DND-41 (cell line): ENCODE measurements around the gene CEP131.

Source experiments
- ATAC-seq: fragments of 200-7000 bp; cut with Tn5 transposase; 3 replicates; pipeline ENCODE4 v1.9.1; 2021; ENCODE audit warnings: low read depth; ENCODE audit not compliant: insufficient read depth
- DNase-seq: peaks from one replicate; pipeline ENCODE4 v3.0.0-alpha.2; 2020
- H2AFZ ChIP-seq: 2 replicates; pipeline ENCODE4 v1.6.0; 2012; ENCODE audit warnings: low read depth, low read length
- H3K27ac ChIP-seq: 2 replicates; pipeline ENCODE4 v1.5.1; 2012; ENCODE audit warnings: low read length, inconsistent platforms
- H3K27me3 ChIP-seq: fragments of 200-600 bp; sonication (generic); 2 replicates; pipeline ENCODE4 v1.6.0; 2012; ENCODE audit warnings: low read length, mild to moderate bottlenecking, inconsistent platforms; ENCODE audit not compliant: insufficient read depth, poor library complexity
- H3K36me3 ChIP-seq: 2 replicates; pipeline ENCODE4 v1.5.1; 2012; ENCODE audit warnings: low read length, inconsistent platforms; ENCODE audit not compliant: insufficient read depth
- H3K4me1 ChIP-seq: 2 replicates; pipeline ENCODE4 v1.5.1; 2012; ENCODE audit warnings: mild to moderate bottlenecking, low read length; ENCODE audit not compliant: insufficient read depth
- H3K4me2 ChIP-seq: 2 replicates; pipeline ENCODE4 v1.6.0; 2012; ENCODE audit warnings: mild to moderate bottlenecking, moderate library complexity, low read length, inconsistent platforms; ENCODE audit not compliant: insufficient read depth
- H3K4me3 ChIP-seq, 2 experiments: fragments of 200-600 bp in 1 of 2; shearing (Covaris generic) in 1 of 2; 2 replicates each; pipeline ENCODE4 v1.5.1; 2012 to 2016; ENCODE audit warnings: inconsistent platforms in 2 of 2, low read length in 2 of 2, mild to moderate bottlenecking in 2 of 2, low read depth in 1 of 2, moderate library complexity in 1 of 2
- H3K79me2 ChIP-seq: 2 replicates; pipeline ENCODE4 v1.6.0; 2012; ENCODE audit warnings: low read length, inconsistent platforms; ENCODE audit not compliant: insufficient read depth
- H3K9ac ChIP-seq: 2 replicates; pipeline ENCODE4 v1.6.0; 2012; ENCODE audit warnings: low read depth, mild to moderate bottlenecking, inconsistent platforms, low read length, moderate library complexity
- H3K9me3 ChIP-seq: 2 replicates; pipeline ENCODE4 v1.5.1; 2012; ENCODE audit warnings: low read length, moderate library complexity, mild to moderate bottlenecking, inconsistent platforms; ENCODE audit not compliant: insufficient read depth, severe bottlenecking
- H4K20me1 ChIP-seq: 2 replicates; pipeline ENCODE4 v1.6.0; 2012; ENCODE audit warnings: low read length; ENCODE audit not compliant: insufficient read depth
- CTCF ChIP-seq: IDR thresholded peaks from 2 replicates; pipeline ENCODE4 v1.5.1; 2012; ENCODE audit warnings: borderline replicate concordance, low read length, moderate library complexity, mild to moderate bottlenecking; ENCODE audit not compliant: poor library complexity, severe bottlenecking; ENCODE audit errors: extremely low read depth
- EZH2 ChIP-seq: IDR thresholded peaks from 3 replicates; pipeline ENCODE4 v1.6.1; 2012; ENCODE audit warnings: borderline replicate concordance, low read depth, mild to moderate bottlenecking, moderate library complexity, low read length, inconsistent platforms; ENCODE audit not compliant: severe bottlenecking

CEP131 gene

GRCh38 chr17:81151278-81151677 lies 71.5 kb downstream of the CEP131 start:
- no peaks in the 10 kb centered on the region for H3K4me1 ChIP-seq

GRCh38 chr17:81150377-81151077 lies 72.2 kb downstream of the CEP131 start:
- no peaks in the 10 kb centered on the region for H3K36me3 ChIP-seq
- no peak overlapping the region for H3K4me2 ChIP-seq
- ATAC-seq (no peak), DNase-seq (no peak)
- H3K9me3 ChIP-seq: no peaks in the 10 kb centered on the region
- no peaks in the 10 kb centered on the region for H3K79me2 ChIP-seq
- TF ChIP-seq CTCF (no peak), EZH2 (no peak)
- H3K27me3 ChIP-seq: peaks cover 3% of the 10 kb centered on the region
- no peak overlapping the region for H2AFZ ChIP-seq
- no peaks in the 10 kb centered on the region; the same call in 1 of the 2 replicates for H4K20me1 ChIP-seq
- no peaks in the 10 kb centered on the region for H3K4me1 ChIP-seq
- H3K4me3 ChIP-seq: no peak overlapping the region
- H3K9ac ChIP-seq: no peak overlapping the region
- H3K27ac ChIP-seq: no peak overlapping the region

More at GRCh38 chr17:81151278-81151677, 71.5 kb downstream of the CEP131 start:
- H3K27me3 ChIP-seq: peaks cover 3% of the 10 kb centered on the region
- H3K79me2 ChIP-seq: no peaks in the 10 kb centered on the region
- no peaks in the 10 kb centered on the region; the same call in 1 of the 2 replicates for H4K20me1 ChIP-seq
- no peak overlapping the region for H2AFZ ChIP-seq
- ATAC-seq (no peak), DNase-seq (no peak)
- TF ChIP-seq EZH2 (no peak), CTCF (no peak)
- no peak overlapping the region for H3K4me3 ChIP-seq
- H3K9ac ChIP-seq: no peak overlapping the region
- H3K4me2 ChIP-seq: no peak overlapping the region
- no peaks in the 10 kb centered on the region for H3K9me3 ChIP-seq
- H3K36me3 ChIP-seq: no peaks in the 10 kb centered on the region
- no peak overlapping the region for H3K27ac ChIP-seq

GRCh38 chr17:81148986-81149533 lies 73.7 kb downstream of the CEP131 start:
- H3K4me3 ChIP-seq: no peak overlapping the region
- no peak overlapping the region for H2AFZ ChIP-seq
- H3K79me2 ChIP-seq: no peaks in the 10 kb centered on the region
- no peak overlapping the region for H3K4me2 ChIP-seq
- H3K4me1 ChIP-seq: no peaks in the 10 kb centered on the region
- no peak overlapping the region for H3K27ac ChIP-seq
- no peaks in the 10 kb centered on the region; the same call in 1 of the 2 replicates for H4K20me1 ChIP-seq
- no peak for ATAC-seq
- no peak overlapping the region for H3K9ac ChIP-seq
- H3K27me3 ChIP-seq: peaks cover 3% of the 10 kb centered on the region
- TF ChIP-seq CTCF (no peak), EZH2 (no peak)
- H3K9me3 ChIP-seq: no peaks in the 10 kb centered on the region
- H3K36me3 ChIP-seq: no peaks in the 10 kb centered on the region
- no peak for DNase-seq
